ENCODE results near the gene VPS35L. TPM values are rescaled to one million over a fixed set of nuclear protein-coding genes. Genes with fewer than 3 reads are reported as not detected.

The VPS35L gene
- total RNA-seq, 1 donor from 2014 or later = 45.7 TPM

- Mint-ChIP-seq H3K27ac (peak overlapping the region; percentile 90), H3K9me3 (no peaks in the 10 kb centered on the region), H3K4me3 (ENCODE audit: low read depth) (peak overlapping the region; percentile 97), H3K27me3 (ENCODE audit: low read depth) (no peaks in the 10 kb centered on the region), H3K36me3 (ENCODE audit: low read depth) (peaks cover 22% of the 10 kb centered on the region), H3K4me1 (ENCODE audit: low read depth) (peaks cover 51% of the 10 kb centered on the region)
- DNase-seq (ENCODE audit: low spot score) = no peak
- intact Hi-C loops (cut with micrococcal nuclease) = loop anchor here (1.0 to 5.0 kb wide), 6 partner anchors 140 to 720 kb away; partner anchors contain the start of genes ARL6IP1 and COQ7
Observed at GRCh38 chr16:19522397-19522732, 33.1 kb upstream of the VPS35L start.

- DNase-seq (ENCODE audit: low spot score) = no peak
- Mint-ChIP-seq H3K27me3 (ENCODE audit: low read depth) (no peaks in the 10 kb centered on the region), H3K27ac (no peak overlapping the region), H3K36me3 (ENCODE audit: low read depth) (peaks cover 21% of the 10 kb centered on the region), H3K4me3 (ENCODE audit: low read depth) (peak overlapping the region; percentile 97), H3K9me3 (no peaks in the 10 kb centered on the region), H3K4me1 (ENCODE audit: low read depth) (peaks cover 49% of the 10 kb centered on the region)
- intact Hi-C loops (cut with micrococcal nuclease) = loop anchor here (1.0 to 5.0 kb wide), 7 partner anchors 33 to 720 kb away; partner anchors contain the start of genes ARL6IP1, COQ7 and VPS35L
Observed at GRCh38 chr16:19522760-19523159, 32.7 kb upstream of the VPS35L start.

- no peak for DNase-seq (ENCODE audit: low spot score)
- Mint-ChIP-seq H3K4me3 (ENCODE audit: low read depth) (no peak overlapping the region), H3K27me3 (ENCODE audit: low read depth) (no peaks in the 10 kb centered on the region), H3K9me3 (no peaks in the 10 kb centered on the region), H3K36me3 (ENCODE audit: low read depth) (peaks cover 25% of the 10 kb centered on the region), H3K4me1 (ENCODE audit: low read depth) (peaks cover 49% of the 10 kb centered on the region), H3K27ac (peak overlapping the region; percentile 35)
- intact Hi-C loops (cut with micrococcal nuclease) = loop anchor here (1.0 to 5.0 kb wide), 6 partner anchors 32 to 721 kb away; partner anchors contain the start of genes ARL6IP1 and VPS35L
Observed at GRCh38 chr16:19523184-19523558, 32.3 kb upstream of the VPS35L start.

GRCh38 chr16:19523559-19524355 is 31.7 kb upstream of the VPS35L start, which contains the start of gene CCP110:
CCP110 (plus strand) TSS chr16:19523942; CDS start chr16:19527882, 3,940 bp downstream.
- intact Hi-C loops (cut with micrococcal nuclease) = loop anchor here (1.0 to 5.0 kb wide), 6 partner anchors 32 to 721 kb away; partner anchors contain the start of genes ARL6IP1 and VPS35L
- peaks cover 48% of the 10 kb centered on the region for H3K4me1 Mint-ChIP-seq (ENCODE audit: low read depth)

GRCh38 chr16:19524356-19524615 is 31.2 kb upstream of the VPS35L start:
- intact Hi-C loops (cut with micrococcal nuclease) = loop anchor here (5.0 kb wide), 5 partner anchors 142 to 722 kb away; partner anchors contain the start of gene ARL6IP1
- H3K4me1 Mint-ChIP-seq (ENCODE audit: low read depth) = peaks cover 45% of the 10 kb centered on the region
- peak overlapping the region; percentile 92 for H3K4me3 Mint-ChIP-seq (ENCODE audit: low read depth)
- H3K9me3 Mint-ChIP-seq = no peaks in the 10 kb centered on the region
- no peaks in the 10 kb centered on the region for H3K27me3 Mint-ChIP-seq (ENCODE audit: low read depth)
- DNase-seq (ENCODE audit: low spot score) = no peak
- peaks cover 26% of the 10 kb centered on the region for H3K36me3 Mint-ChIP-seq (ENCODE audit: low read depth)
- peak overlapping the region; percentile 89 for H3K27ac Mint-ChIP-seq

More at GRCh38 chr16:19523559-19524355, 31.7 kb upstream of the VPS35L start, which contains the start of gene CCP110:
- Mint-ChIP-seq H3K27ac (peak within 1 kb of the TSS; percentile 89), H3K27me3 (ENCODE audit: low read depth) (no peaks in the 10 kb centered on the region), H3K9me3 (no peaks in the 10 kb centered on the region), H3K36me3 (ENCODE audit: low read depth) (peaks cover 26% of the 10 kb centered on the region), H3K4me3 (ENCODE audit: low read depth) (peak within 1 kb of the TSS; percentile 92)
- DNase-seq (ENCODE audit: low spot score) = peak; percentile 95

GRCh38 chr16:19524616-19525384 is 30.7 kb upstream of the VPS35L start:
- DNase-seq (ENCODE audit: low spot score) = no peak
- Mint-ChIP-seq H3K4me3 (ENCODE audit: low read depth) (peak overlapping the region; percentile 92), H3K4me1 (ENCODE audit: low read depth) (peaks cover 42% of the 10 kb centered on the region), H3K27ac (peak overlapping the region; percentile 89), H3K9me3 (no peaks in the 10 kb centered on the region), H3K36me3 (ENCODE audit: low read depth) (peaks cover 31% of the 10 kb centered on the region), H3K27me3 (ENCODE audit: low read depth) (no peaks in the 10 kb centered on the region)
- intact Hi-C loops (cut with micrococcal nuclease) = loop anchor here (5.0 kb wide), 5 partner anchors 142 to 722 kb away; partner anchors contain the start of gene ARL6IP1

GRCh38 chr16:19525385-19525723 is 30.1 kb upstream of the VPS35L start:
- Mint-ChIP-seq H3K4me3 (ENCODE audit: low read depth) (peak overlapping the region; percentile 92), H3K36me3 (ENCODE audit: low read depth) (peaks cover 36% of the 10 kb centered on the region), H3K9me3 (no peaks in the 10 kb centered on the region), H3K27ac (peak overlapping the region; percentile 89), H3K4me1 (ENCODE audit: low read depth) (peaks cover 40% of the 10 kb centered on the region), H3K27me3 (ENCODE audit: low read depth) (no peaks in the 10 kb centered on the region)
- DNase-seq (ENCODE audit: low spot score) = no peak
- intact Hi-C loops (cut with micrococcal nuclease) = no loop called here

- no peak for DNase-seq (ENCODE audit: low spot score)
- H3K4me3 Mint-ChIP-seq (ENCODE audit: low read depth) = no peak overlapping the region
- peaks cover 45% of the 10 kb centered on the region for H3K36me3 Mint-ChIP-seq (ENCODE audit: low read depth)
- H3K9me3 Mint-ChIP-seq = no peaks in the 10 kb centered on the region
- peaks cover 29% of the 10 kb centered on the region for H3K4me1 Mint-ChIP-seq (ENCODE audit: low read depth)
- no peak overlapping the region for H3K27ac Mint-ChIP-seq
- intact Hi-C loops (cut with micrococcal nuclease) = no loop called here
- no peaks in the 10 kb centered on the region for H3K27me3 Mint-ChIP-seq (ENCODE audit: low read depth)
Observed at GRCh38 chr16:19527161-19527560, 28.3 kb upstream of the VPS35L start.

GRCh38 chr16:19528666-19529065 is 26.8 kb upstream of the VPS35L start:
- Mint-ChIP-seq H3K27me3 (ENCODE audit: low read depth) (no peaks in the 10 kb centered on the region), H3K9me3 (no peaks in the 10 kb centered on the region), H3K36me3 (ENCODE audit: low read depth) (peaks cover 54% of the 10 kb centered on the region), H3K4me3 (ENCODE audit: low read depth) (no peak overlapping the region), H3K27ac (no peak overlapping the region), H3K4me1 (ENCODE audit: low read depth) (peaks cover 29% of the 10 kb centered on the region)
- DNase-seq (ENCODE audit: low spot score) = no peak
- intact Hi-C loops (cut with micrococcal nuclease) = no loop called here

GRCh38 chr16:19532601-19533000 is 22.9 kb upstream of the VPS35L start:
- intact Hi-C loops (cut with micrococcal nuclease) = no loop called here
- Mint-ChIP-seq H3K27me3 (ENCODE audit: low read depth) (no peaks in the 10 kb centered on the region), H3K9me3 (no peaks in the 10 kb centered on the region), H3K36me3 (ENCODE audit: low read depth) (peaks cover 62% of the 10 kb centered on the region), H3K4me1 (ENCODE audit: low read depth) (peaks cover 12% of the 10 kb centered on the region), H3K27ac (no peak overlapping the region), H3K4me3 (ENCODE audit: low read depth) (no peak overlapping the region)
- no peak for DNase-seq (ENCODE audit: low spot score)

- intact Hi-C loops (cut with micrococcal nuclease) = no loop called here
- no peak for DNase-seq (ENCODE audit: low spot score)
- Mint-ChIP-seq H3K4me3 (ENCODE audit: low read depth) (no peak overlapping the region), H3K36me3 (ENCODE audit: low read depth) (peaks cover 70% of the 10 kb centered on the region), H3K4me1 (ENCODE audit: low read depth) (peaks cover 13% of the 10 kb centered on the region), H3K9me3 (peaks cover 10% of the 10 kb centered on the region), H3K27me3 (ENCODE audit: low read depth) (no peaks in the 10 kb centered on the region), H3K27ac (no peak overlapping the region)
Observed at GRCh38 chr16:19540241-19540970, 15.1 kb upstream of the VPS35L start.

GRCh38 chr16:19542138-19542821 is 13.2 kb upstream of the VPS35L start:
- peaks cover 13% of the 10 kb centered on the region for H3K4me1 Mint-ChIP-seq (ENCODE audit: low read depth)
- H3K4me3 Mint-ChIP-seq (ENCODE audit: low read depth) = no peak overlapping the region
- no peaks in the 10 kb centered on the region for H3K27me3 Mint-ChIP-seq (ENCODE audit: low read depth)
- peak overlapping the region; percentile 58 for H3K27ac Mint-ChIP-seq
- DNase-seq (ENCODE audit: low spot score) = no peak
- H3K36me3 Mint-ChIP-seq (ENCODE audit: low read depth) = peaks cover 65% of the 10 kb centered on the region
- peaks cover 10% of the 10 kb centered on the region for H3K9me3 Mint-ChIP-seq
- intact Hi-C loops (cut with micrococcal nuclease) = no loop called here
